OCI-LY7 (cell line): ENCODE results near the gene ATP2C1. TPM values are rescaled to one million over a fixed set of nuclear protein-coding genes. Genes with fewer than 3 reads are reported as not detected.

Experiments used
- BruUV-seq: library from RNA; stranded (reverse); fragments of 400-500 nt; replicated peaks from 2 replicates; lab custom pipeline; 2021; lab: Mats Ljungman, UMichigan
- CTCF ChIA-PET: fragments of 300-600 bp; sonication (Branson Sonifier 250); formaldehyde crosslinking; loops from one replicate; lab custom pipeline; 2022; ENCODE audit warnings: antibody characterized with exemption; ENCODE audit not compliant: unreplicated experiment; lab: Charles Lee
- POLR2A ChIA-PET: fragments of 300-600 bp; sonication (Branson Sonifier 250); formaldehyde crosslinking; loops from one replicate; lab custom pipeline; 2022; ENCODE audit warnings: antibody characterized with exemption; lab: Charles Lee
- DNase-seq: peaks from one replicate; pipeline ENCODE4 v3.0.0-alpha.2; 2015; ENCODE audit warnings: low spot score
- H2AFZ ChIP-seq: fragments of 200-600 bp; sonication (generic), shearing (Covaris generic); 2 replicates; pipeline ENCODE4 v1.6.1; 2014; ENCODE audit warnings: mild to moderate bottlenecking, antibody characterized with exemption, low read length, moderate library complexity
- H3K27ac ChIP-seq: fragments of 200-600 bp; sonication (generic); 2 replicates; pipeline ENCODE4 v1.5.1; 2014; ENCODE audit warnings: mixed run types, low read depth, mild to moderate bottlenecking, moderate library complexity, low read length, inconsistent platforms; ENCODE audit not compliant: poor library complexity, severe bottlenecking
- H3K36me3 ChIP-seq: fragments of 200-600 bp; sonication (generic); 2 replicates; pipeline ENCODE4 v1.6.1; 2014; ENCODE audit warnings: mild to moderate bottlenecking, antibody characterized with exemption, low read length, moderate library complexity, mixed read lengths; ENCODE audit not compliant: insufficient read depth
- H3K4me1 ChIP-seq: fragments of 200-600 bp; sonication (generic); 2 replicates; pipeline ENCODE4 v1.5.1; 2014; ENCODE audit warnings: mild to moderate bottlenecking, low read length; ENCODE audit not compliant: insufficient read depth, poor library complexity, severe bottlenecking
- H3K4me2 ChIP-seq: fragments of 200-600 bp; sonication (generic); 2 replicates; pipeline ENCODE4 v1.6.1; 2014; ENCODE audit warnings: mild to moderate bottlenecking, low read length
- H3K4me3 ChIP-seq: fragments of 200-600 bp; sonication (generic); 2 replicates; pipeline ENCODE4 v1.5.1; 2014; ENCODE audit warnings: mild to moderate bottlenecking, low read depth, low read length; ENCODE audit not compliant: poor library complexity, severe bottlenecking
- H3K79me2 ChIP-seq: fragments of 200-600 bp; sonication (generic); 2 replicates; pipeline ENCODE4 v1.6.1; 2016; ENCODE audit warnings: low read depth, mild to moderate bottlenecking, low read length, moderate library complexity, mixed read lengths; ENCODE audit not compliant: insufficient read depth
- H3K9me2 ChIP-seq: fragments of 200-600 bp; sonication (generic); 2 replicates; pipeline ENCODE4 v1.6.1; 2016; ENCODE audit warnings: mild to moderate bottlenecking, low read length, mixed read lengths; ENCODE audit not compliant: insufficient read depth
- H3K9me3 ChIP-seq: fragments of 200-600 bp; sonication (generic); 2 replicates; pipeline ENCODE4 v1.6.1; 2014; ENCODE audit warnings: mild to moderate bottlenecking, mixed run types, low read length, mixed read lengths
- H4K20me1 ChIP-seq: fragments of 200-600 bp; sonication (generic); 2 replicates; pipeline ENCODE4 v1.6.1; 2014; ENCODE audit warnings: mild to moderate bottlenecking, antibody characterized with exemption, low read length, moderate library complexity, mixed read lengths; ENCODE audit not compliant: insufficient read depth
- EZH2phosphoT487 ChIP-seq: fragments of 200-600 bp; sonication (generic); IDR thresholded peaks from 2 replicates; pipeline ENCODE4 v1.6.1; 2018; ENCODE audit warnings: low read depth, borderline replicate concordance, mild to moderate bottlenecking, mixed run types, antibody characterized with exemption, low read length, moderate library complexity, mixed read lengths
- intact Hi-C: fragments of 100-400 bp; cut with micrococcal nuclease; formaldehyde crosslinking; loops from one replicate; pipeline ENCODE4 v1.10.0; 2022; ENCODE audit not compliant: unreplicated experiment
- total RNA-seq, 2 experiments: library from RNA; depleted of rRNA in 1 of 2; stranded (reverse); fragments of >200 nt in 1 of 2; shearing (Covaris generic) in 1 of 2; gene quantifications; 2 replicates each; pipeline ENCODE4 v1.2.3, GENCODE V29; 2014 to 2022
- TF ChIP-seq, protein P1 (sequence below): fragments of 200-600 bp; sonication (generic); conservative IDR thresholded peaks from 2 replicates; pipeline ENCODE4 v1.5.1; 2014; ENCODE audit warnings: mild to moderate bottlenecking, antibody characterized with exemption, low read length, moderate library complexity, mixed read lengths

Gene ATP2C1
- total RNA-seq, 2 experiments from 2014 or later: 31.1 to 56.8 TPM

DNA sequence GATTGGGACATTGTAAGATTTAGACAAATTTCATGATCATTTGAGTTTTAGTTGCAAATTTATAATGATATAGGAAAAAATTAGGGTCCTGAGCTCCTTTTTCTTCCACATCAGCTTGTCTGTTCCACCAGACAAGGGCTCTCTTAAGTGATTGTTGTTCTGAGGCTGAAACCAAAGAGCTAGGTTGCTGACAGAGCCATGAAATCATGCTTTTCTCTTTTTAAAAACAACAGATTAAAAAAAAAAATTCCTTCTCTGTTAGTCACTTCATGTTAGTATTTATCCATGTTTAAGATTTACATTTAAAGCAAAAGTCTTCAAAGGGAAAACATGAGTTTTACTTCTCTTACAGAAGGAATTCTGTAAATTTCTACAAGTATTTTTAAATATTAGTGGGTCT lies 56.8 kb downstream of the ATP2C1 start:
- DNase-seq: no peak
- intact Hi-C loops: no loop called here
- Histone ChIP-seq H3K4me1 (no peaks in the 10 kb centered on the region), H3K9me2 (no peaks in the 10 kb centered on the region), H3K4me3 (no peak overlapping the region), H3K27ac (no peak overlapping the region), H4K20me1 (no peaks in the 10 kb centered on the region), H3K79me2 (no peaks in the 10 kb centered on the region), H2AFZ (no peak overlapping the region), H3K36me3 (peaks cover 75% of the 10 kb centered on the region), H3K4me2 (no peak overlapping the region), H3K9me3 (no peaks in the 10 kb centered on the region)
- no TSS peak for BruUV-seq
- TF ChIP-seq, protein P1, sequence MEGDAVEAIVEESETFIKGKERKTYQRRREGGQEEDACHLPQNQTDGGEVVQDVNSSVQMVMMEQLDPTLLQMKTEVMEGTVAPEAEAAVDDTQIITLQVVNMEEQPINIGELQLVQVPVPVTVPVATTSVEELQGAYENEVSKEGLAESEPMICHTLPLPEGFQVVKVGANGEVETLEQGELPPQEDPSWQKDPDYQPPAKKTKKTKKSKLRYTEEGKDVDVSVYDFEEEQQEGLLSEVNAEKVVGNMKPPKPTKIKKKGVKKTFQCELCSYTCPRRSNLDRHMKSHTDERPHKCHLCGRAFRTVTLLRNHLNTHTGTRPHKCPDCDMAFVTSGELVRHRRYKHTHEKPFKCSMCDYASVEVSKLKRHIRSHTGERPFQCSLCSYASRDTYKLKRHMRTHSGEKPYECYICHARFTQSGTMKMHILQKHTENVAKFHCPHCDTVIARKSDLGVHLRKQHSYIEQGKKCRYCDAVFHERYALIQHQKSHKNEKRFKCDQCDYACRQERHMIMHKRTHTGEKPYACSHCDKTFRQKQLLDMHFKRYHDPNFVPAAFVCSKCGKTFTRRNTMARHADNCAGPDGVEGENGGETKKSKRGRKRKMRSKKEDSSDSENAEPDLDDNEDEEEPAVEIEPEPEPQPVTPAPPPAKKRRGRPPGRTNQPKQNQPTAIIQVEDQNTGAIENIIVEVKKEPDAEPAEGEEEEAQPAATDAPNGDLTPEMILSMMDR: no peak
- no peak for TF ChIP-seq EZH2phosphoT487
- ChIA-PET CTCF (no interaction called here), POLR2A (interaction anchor here (0.5 to 1.6 kb wide), 3 partner anchors 13 to 23 kb away, joined by 3 read pairs; no protein-coding TSS in a partner anchor)

DNA sequence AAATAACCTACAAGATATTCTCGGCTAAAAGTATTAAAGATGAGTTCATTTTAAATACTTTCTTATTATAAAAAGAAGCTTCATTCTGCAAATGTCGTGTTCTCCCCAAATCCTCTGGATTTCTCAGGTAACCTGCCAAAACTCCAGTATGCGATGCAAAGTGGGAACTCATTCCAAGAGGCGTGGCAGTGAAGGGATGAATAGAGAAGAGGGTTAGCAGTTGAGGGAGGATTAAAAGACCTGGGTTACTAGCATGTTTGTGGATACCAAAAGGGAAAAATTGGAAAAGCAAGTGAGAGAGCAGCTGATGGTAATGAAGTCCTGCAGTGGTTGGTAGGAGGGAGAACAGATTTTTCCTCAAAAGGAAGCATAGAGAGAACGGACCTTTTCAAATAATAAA lies 61.6 kb downstream of the ATP2C1 start:
- intact Hi-C loops: no loop called here
- CTCF ChIA-PET: no interaction called here

DNA sequence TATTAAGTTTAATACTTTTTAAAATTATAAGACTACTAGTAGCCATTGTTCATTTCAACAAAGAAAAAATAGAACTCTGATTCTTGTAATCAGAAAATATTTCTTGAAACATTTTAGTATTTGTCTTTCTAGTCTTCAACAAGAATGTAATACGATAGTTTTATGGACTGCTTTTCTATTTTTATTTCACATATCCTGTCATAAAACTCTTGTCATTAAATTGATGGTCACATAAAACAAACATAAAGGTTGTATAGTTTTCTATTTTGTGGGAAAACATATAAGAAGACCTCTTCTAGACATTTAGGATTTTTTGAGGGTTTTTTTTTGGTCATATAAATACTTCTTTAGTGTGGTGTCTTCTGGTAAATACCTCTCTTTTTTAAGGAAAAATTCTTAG lies 62.4 kb downstream of the ATP2C1 start:
- Histone ChIP-seq H3K9me2 (no peaks in the 10 kb centered on the region), H3K4me2 (no peak overlapping the region), H3K79me2 (no peaks in the 10 kb centered on the region), H2AFZ (no peak overlapping the region), H3K4me3 (no peak overlapping the region), H3K27ac (no peak overlapping the region), H3K9me3 (no peaks in the 10 kb centered on the region), H3K4me1 (no peaks in the 10 kb centered on the region), H4K20me1 (no peaks in the 10 kb centered on the region), H3K36me3 (peaks cover 74% of the 10 kb centered on the region)
- intact Hi-C loops: no loop called here
- CTCF ChIA-PET: no interaction called here
- BruUV-seq: no TSS peak
- POLR2A ChIA-PET: interaction anchor here (0.6 kb wide), 1 partner anchor 74 kb away, joined by 3 read pairs; no protein-coding TSS in a partner anchor
- DNase-seq: no peak
- no peak for TF ChIP-seq EZH2phosphoT487
- TF ChIP-seq, protein P1: no peak

More for the DNA sequence above, 61.6 kb downstream of the ATP2C1 start:
- BruUV-seq: no TSS peak
- H3K4me1 ChIP-seq: no peaks in the 10 kb centered on the region
- POLR2A ChIA-PET: interaction anchor here (0.5 to 0.6 kb wide), 2 partner anchors 38 to 63 kb away, joined by 3 read pairs; no protein-coding TSS in a partner anchor
- H3K9me3 ChIP-seq: no peaks in the 10 kb centered on the region
- H3K79me2 ChIP-seq: no peaks in the 10 kb centered on the region
- H2AFZ ChIP-seq: no peak overlapping the region
- no peaks in the 10 kb centered on the region for H3K9me2 ChIP-seq
- peaks cover 66% of the 10 kb centered on the region for H3K36me3 ChIP-seq
- no peak for DNase-seq
- H3K27ac ChIP-seq: no peak overlapping the region
- TF ChIP-seq, protein P1: no peak
- no peak for TF ChIP-seq EZH2phosphoT487
- H4K20me1 ChIP-seq: no peaks in the 10 kb centered on the region
- no peak overlapping the region for H3K4me3 ChIP-seq
- H3K4me2 ChIP-seq: no peak overlapping the region
